ENCODE results near the gene ZSCAN5B. TPM values are rescaled to one million over a fixed set of nuclear protein-coding genes. Genes with fewer than 3 reads are reported as not detected.

The ZSCAN5B gene, protein sequence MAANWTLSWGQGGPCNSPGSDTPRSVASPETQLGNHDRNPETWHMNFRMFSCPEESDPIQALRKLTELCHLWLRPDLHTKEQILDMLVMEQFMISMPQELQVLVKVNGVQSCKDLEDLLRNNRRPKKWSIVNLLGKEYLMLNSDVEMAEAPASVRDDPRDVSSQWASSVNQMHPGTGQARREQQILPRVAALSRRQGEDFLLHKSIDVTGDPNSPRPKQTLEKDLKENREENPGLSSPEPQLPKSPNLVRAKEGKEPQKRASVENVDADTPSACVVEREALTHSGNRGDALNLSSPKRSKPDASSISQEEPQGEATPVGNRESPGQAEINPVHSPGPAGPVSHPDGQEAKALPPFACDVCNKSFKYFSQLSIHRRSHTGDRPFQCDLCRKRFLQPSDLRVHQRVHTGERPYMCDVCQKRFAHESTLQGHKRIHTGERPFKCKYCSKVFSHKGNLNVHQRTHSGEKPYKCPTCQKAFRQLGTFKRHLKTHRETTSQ
- 0.13 TPM in 1 of 2 replicates, not detected in the other for total RNA-seq

DNA sequence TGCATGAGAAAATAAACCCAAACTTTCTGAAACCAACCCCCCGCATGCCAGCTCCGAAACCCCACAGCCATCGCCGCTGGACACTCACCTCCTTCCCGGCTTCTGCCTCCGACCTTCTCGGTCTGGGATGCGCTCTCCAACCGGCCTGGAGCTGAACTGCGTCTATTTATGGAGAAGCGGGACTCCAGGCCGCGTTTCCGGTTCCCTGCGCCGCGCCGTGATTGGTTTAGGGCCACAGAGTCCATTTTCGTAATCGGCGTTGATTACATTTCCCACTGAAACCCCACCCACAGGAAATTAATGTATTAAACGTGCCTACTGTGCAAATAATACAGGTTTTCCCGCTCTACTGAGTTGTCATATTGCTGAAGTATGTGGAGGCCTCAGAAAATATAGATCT is at the start of gene ZSCAN5B:
Gene ZSCAN5B, minus strand, starts transcription at position 138 of the 400 bp plus-strand sequence. CDS start 4,731 bp downstream, outside the sequence.

DNA sequence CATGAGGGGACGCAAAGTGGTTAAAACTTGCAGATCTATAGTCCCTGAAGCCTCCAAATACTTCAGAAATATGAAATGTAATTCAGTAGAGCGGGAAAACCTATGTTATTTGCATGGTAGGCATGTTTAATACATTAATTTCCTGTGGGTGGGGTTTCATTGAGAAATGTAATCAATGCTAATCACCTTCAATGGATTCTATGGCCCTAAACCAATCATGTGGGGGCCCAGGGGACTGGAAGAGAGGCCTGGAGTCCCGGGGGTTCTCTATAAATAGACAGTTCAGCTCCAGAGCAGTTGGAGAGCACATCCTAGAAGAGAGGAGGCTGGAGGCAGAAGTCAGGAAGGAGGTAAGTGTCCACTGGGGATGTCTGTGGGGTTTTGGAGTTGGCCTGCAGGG is 4.4 kb upstream of the ZSCAN5B start, which contains the start of gene ZSCAN5C:
Gene ZSCAN5C, plus strand, starts transcription at position 301 of the 400 bp plus-strand sequence. CDS start 3,641 bp downstream, outside the sequence.

DNA sequence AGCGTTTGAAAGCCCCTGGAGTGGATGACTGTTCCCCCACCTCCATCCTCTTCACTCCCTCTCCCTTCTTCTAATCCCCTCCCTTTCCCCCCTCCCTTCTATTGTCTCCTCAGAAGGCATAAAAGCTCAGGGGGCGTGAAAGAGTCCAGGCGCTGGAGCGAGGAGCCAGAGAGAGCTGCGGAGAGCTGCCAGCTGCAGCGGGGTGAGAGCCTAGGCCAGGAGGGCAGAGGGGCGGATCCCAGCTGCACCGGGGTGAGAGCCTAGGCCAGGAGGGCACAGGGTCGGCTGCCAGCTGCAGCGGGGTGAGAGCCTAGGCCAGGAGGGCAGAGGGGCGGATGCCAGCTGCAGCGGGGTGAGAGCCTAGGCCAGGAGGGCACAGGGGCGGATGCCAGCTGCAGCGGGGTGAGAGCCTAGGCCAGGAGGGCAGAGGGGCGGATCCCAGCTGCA is 21.7 kb downstream of the ZSCAN5B start, which contains the start of gene GALP:
Gene GALP, plus strand, starts transcription at position 148 of the 447 bp plus-strand sequence. CDS start 1,101 bp downstream, outside the sequence.

DNA sequence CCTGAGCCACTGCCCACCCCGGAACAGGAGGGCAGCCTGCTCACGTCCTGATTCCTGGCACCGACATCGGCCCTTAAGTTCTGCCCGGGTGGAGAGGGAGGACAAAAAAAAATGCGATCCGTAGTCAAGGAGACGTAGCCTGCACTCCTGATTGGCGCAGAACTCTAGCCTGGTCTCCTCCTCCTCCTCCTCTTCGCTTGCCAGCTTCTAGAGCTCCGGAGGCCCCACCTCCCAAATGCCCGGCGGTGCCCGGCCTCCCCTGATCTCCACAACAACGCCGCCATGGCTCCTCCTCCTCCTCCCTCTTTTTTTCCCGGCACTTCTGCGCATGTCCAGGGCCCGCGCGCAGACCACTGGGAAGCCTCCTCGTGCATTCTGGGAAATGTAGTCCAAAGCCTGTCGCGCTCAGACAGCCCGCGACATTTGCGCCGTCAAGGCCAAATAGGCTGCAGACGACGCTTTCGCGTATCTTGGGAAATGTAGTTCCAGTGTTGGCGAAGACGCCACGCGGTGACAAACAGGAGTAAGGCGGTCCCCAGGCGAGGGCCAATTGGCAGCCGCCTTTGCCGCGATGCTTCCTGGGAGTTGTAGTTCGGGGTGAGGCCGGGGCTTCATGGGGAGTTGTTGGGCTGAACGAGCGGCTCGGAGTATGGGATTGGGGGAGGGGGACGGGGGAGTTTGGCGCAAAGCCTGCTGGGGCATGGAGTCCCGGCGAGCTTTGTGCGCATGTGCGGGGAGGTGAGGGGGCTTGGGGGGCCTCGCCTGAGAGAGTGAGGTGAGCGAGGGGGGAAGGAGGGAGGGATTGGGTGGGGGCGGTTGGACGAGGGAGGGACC is 56.8 kb downstream of the ZSCAN5B start, which contains the start of gene ZNF444:
Gene ZNF444, plus strand, starts transcription at position 705 of the 834 bp plus-strand sequence. CDS start 5,625 bp downstream, outside the sequence.

Other genes starting within 250 kb of the ZSCAN5B start
- not detected in 2 replicates for gene NLRP8, start 250.0 kb downstream of the ZSCAN5B start, total RNA-seq
- gene NLRP5, start 211.0 kb downstream of the ZSCAN5B start, total RNA-seq, result not detected in 2 replicates
- 21.0 and 23.7 TPM in 2 replicates for gene ZNF787, start 76.5 kb downstream of the ZSCAN5B start, total RNA-seq
- 12.0 and 16.5 TPM in 2 replicates for gene ZNF444, start 56.5 kb downstream of the ZSCAN5B start, total RNA-seq
- gene GALP, start 21.8 kb downstream of the ZSCAN5B start, total RNA-seq, result not detected in 2 replicates
- not detected in 2 replicates for gene ZSCAN5C, start 4.5 kb upstream of the ZSCAN5B start, total RNA-seq
- gene EDDM13, start 75.0 kb upstream of the ZSCAN5B start, total RNA-seq, result 1.5 TPM in 1 of 2 replicates, not detected in the other
- gene ZSCAN5A, start 117.1 kb upstream of the ZSCAN5B start, total RNA-seq, result 9.8 and 10.0 TPM in 2 replicates
- 1.0 and 2.3 TPM in 2 replicates for gene ZNF582, start 195.8 kb upstream of the ZSCAN5B start, total RNA-seq
- gene ZNF583, start 206.5 kb upstream of the ZSCAN5B start, total RNA-seq, result 4.0 and 4.9 TPM in 2 replicates